GM21619 (cell line): ENCODE data around the gene MROH2A.

ENCODE experiments used
- ATAC-seq: cut with Tn5 transposase; IDR thresholded peaks from one replicate; pipeline ENCODE4 v1.9.1; 2021; ENCODE audit not compliant: unreplicated experiment

MROH2A gene

GRCh38 chr2:233818639-233819621, 40.8 kb downstream of the MROH2A start:
- no peak for ATAC-seq

- ATAC-seq: no peak
Observed at GRCh38 chr2:233819884-233820773, 42.0 kb downstream of the MROH2A start.

- no peak for ATAC-seq
Observed at GRCh38 chr2:233820774-233821105, 42.6 kb downstream of the MROH2A start.

- ATAC-seq: no peak
Observed at GRCh38 chr2:233821196-233821595, 43.1 kb downstream of the MROH2A start.

- ATAC-seq: no peak
Observed at GRCh38 chr2:233821709-233822100, 43.6 kb downstream of the MROH2A start.

- no peak for ATAC-seq
Observed at GRCh38 chr2:233822101-233822771, 44.1 kb downstream of the MROH2A start.

- ATAC-seq: no peak
Observed at GRCh38 chr2:233822781-233823730, 44.9 kb downstream of the MROH2A start.

- ATAC-seq: no peak
Observed at GRCh38 chr2:233823731-233824121, 45.6 kb downstream of the MROH2A start.

- ATAC-seq: no peak
Observed at GRCh38 chr2:233824373-233824772, 46.2 kb downstream of the MROH2A start.

GRCh38 chr2:233828546-233829192, 50.5 kb downstream of the MROH2A start:
- no peak for ATAC-seq

- ATAC-seq: no peak
Observed at GRCh38 chr2:233829193-233830110, 51.3 kb downstream of the MROH2A start.

GRCh38 chr2:233830111-233830802, 52.1 kb downstream of the MROH2A start:
- ATAC-seq: no peak

- ATAC-seq: no peak
Observed at GRCh38 chr2:233831011-233831721, 53.0 kb downstream of the MROH2A start.

- ATAC-seq: no peak
Observed at GRCh38 chr2:233831861-233832260, 53.7 kb downstream of the MROH2A start.

GRCh38 chr2:233832414-233832813, 54.3 kb downstream of the MROH2A start:
- no peak for ATAC-seq

- no peak for ATAC-seq
Observed at GRCh38 chr2:233832869-233833311, 54.8 kb downstream of the MROH2A start.

GRCh38 chr2:233833345-233833744, 55.2 kb downstream of the MROH2A start:
- no peak for ATAC-seq
